Activated T-cell treated with anti-CD3 and anti-CD28 coated beads, Interleukin-2, amount 50 U/mL, for 48 hours (primary cell): ENCODE measurements around the gene PAX8.

Experiments used
- DNase-seq, 2 experiments: peaks; one replicate each; pipeline ENCODE4 v3.0.0-alpha.2; 2020

The PAX8 gene

GRCh38 chr2:113200736-113201490, 77.8 kb downstream of the PAX8 start:
- no peak for DNase-seq

GRCh38 chr2:113200236-113200635, 78.5 kb downstream of the PAX8 start:
- DNase-seq = no peak

- peak; percentile 83 to 86 for DNase-seq
Observed at GRCh38 chr2:113198790-113199612, 79.7 kb downstream of the PAX8 start.

- DNase-seq = no peak
Observed at GRCh38 chr2:113198048-113198789, 80.5 kb downstream of the PAX8 start.

- DNase-seq = no peak
Observed at GRCh38 chr2:113197347-113198047, 81.2 kb downstream of the PAX8 start.

GRCh38 chr2:113196839-113197238, 81.9 kb downstream of the PAX8 start:
- DNase-seq = no peak

- no peak for DNase-seq
Observed at GRCh38 chr2:113195923-113196501, 82.7 kb downstream of the PAX8 start.

GRCh38 chr2:113192459-113193100, 86.1 kb downstream of the PAX8 start:
- DNase-seq = no peak

GRCh38 chr2:113190871-113191270, 87.8 kb downstream of the PAX8 start:
- no peak for DNase-seq

GRCh38 chr2:113187771-113188170, 91.0 kb downstream of the PAX8 start:
- DNase-seq = no peak

- DNase-seq = no peak
Observed at GRCh38 chr2:113186433-113186796, 92.3 kb downstream of the PAX8 start.

- no peak for DNase-seq
Observed at GRCh38 chr2:113185664-113186432, 92.9 kb downstream of the PAX8 start.

GRCh38 chr2:113184531-113185230, 94.0 kb downstream of the PAX8 start:
- DNase-seq = no peak

GRCh38 chr2:113183703-113184102, 95.0 kb downstream of the PAX8 start:
- DNase-seq = no peak

GRCh38 chr2:113183264-113183663, 95.5 kb downstream of the PAX8 start:
- no peak for DNase-seq

GRCh38 chr2:113182471-113183260, 96.1 kb downstream of the PAX8 start:
- DNase-seq = no peak

- no peak for DNase-seq
Observed at GRCh38 chr2:113181258-113182051, 97.3 kb downstream of the PAX8 start.

GRCh38 chr2:113180131-113180946, 98.4 kb downstream of the PAX8 start:
- DNase-seq = peak in 1 of 2 experiments; percentile 52
